ENCODE data around the gene SIN3B.

SIN3B gene

GRCh38 chr19:16853066-16853465 lies 23.9 kb downstream of the SIN3B start:
- Mint-ChIP-seq H3K36me3 (ENCODE audit: low read depth) (peaks cover 71% of the 10 kb centered on the region), H3K4me1 (no peaks in the 10 kb centered on the region), H3K4me3 (no peak overlapping the region), H3K27ac (no peak overlapping the region), H3K9me3 (no peaks in the 10 kb centered on the region), H3K27me3 (ENCODE audit: low read depth) (no peaks in the 10 kb centered on the region)
- no peak for TF ChIP-seq CTCF (IDR thresholded peaks at IDR 0.05; ENCODE audit: unreplicated experiment in 3 of 3)

GRCh38 chr19:16856091-16856490 lies 26.9 kb downstream of the SIN3B start:
- no peak for TF ChIP-seq CTCF (IDR thresholded peaks at IDR 0.05; ENCODE audit: unreplicated experiment in 3 of 3)
- no peak overlapping the region for H3K4me3 Mint-ChIP-seq
- no peaks in the 10 kb centered on the region for H3K4me1 Mint-ChIP-seq

GRCh38 chr19:16859626-16860025 lies 30.4 kb downstream of the SIN3B start:
- H3K4me3 Mint-ChIP-seq, result no peak overlapping the region
- no peaks in the 10 kb centered on the region for H3K27me3 Mint-ChIP-seq (ENCODE audit: low read depth)
- no peak overlapping the region for H3K27ac Mint-ChIP-seq
- H3K4me1 Mint-ChIP-seq, result no peaks in the 10 kb centered on the region
- no peaks in the 10 kb centered on the region for H3K9me3 Mint-ChIP-seq
- no peak for TF ChIP-seq CTCF (IDR thresholded peaks at IDR 0.05; ENCODE audit: unreplicated experiment in 3 of 3)
- peaks cover 56% of the 10 kb centered on the region for H3K36me3 Mint-ChIP-seq (ENCODE audit: low read depth)

More at GRCh38 chr19:16856091-16856490, 26.9 kb downstream of the SIN3B start:
- H3K27me3 Mint-ChIP-seq (ENCODE audit: low read depth), result no peaks in the 10 kb centered on the region
- H3K27ac Mint-ChIP-seq, result no peak overlapping the region
- H3K9me3 Mint-ChIP-seq, result no peaks in the 10 kb centered on the region
- H3K36me3 Mint-ChIP-seq (ENCODE audit: low read depth), result peaks cover 65% of the 10 kb centered on the region

GRCh38 chr19:16860118-16860517 lies 30.9 kb downstream of the SIN3B start:
- Mint-ChIP-seq H3K27ac (no peak overlapping the region), H3K4me1 (no peaks in the 10 kb centered on the region), H3K27me3 (ENCODE audit: low read depth) (no peaks in the 10 kb centered on the region), H3K36me3 (ENCODE audit: low read depth) (peaks cover 52% of the 10 kb centered on the region), H3K4me3 (no peak overlapping the region), H3K9me3 (no peaks in the 10 kb centered on the region)
- no peak for TF ChIP-seq CTCF (IDR thresholded peaks at IDR 0.05; ENCODE audit: unreplicated experiment in 3 of 3)

GRCh38 chr19:16861011-16861410 lies 31.8 kb downstream of the SIN3B start:
- Mint-ChIP-seq H3K4me1 (no peaks in the 10 kb centered on the region), H3K4me3 (no peak overlapping the region), H3K27me3 (ENCODE audit: low read depth) (no peaks in the 10 kb centered on the region), H3K36me3 (ENCODE audit: low read depth) (peaks cover 57% of the 10 kb centered on the region), H3K27ac (no peak overlapping the region), H3K9me3 (no peaks in the 10 kb centered on the region)
- TF ChIP-seq CTCF (IDR thresholded peaks at IDR 0.05; ENCODE audit: unreplicated experiment in 3 of 3), result no peak

- H3K9me3 Mint-ChIP-seq, result no peaks in the 10 kb centered on the region
- H3K27me3 Mint-ChIP-seq (ENCODE audit: low read depth), result no peaks in the 10 kb centered on the region
- H3K4me3 Mint-ChIP-seq, result no peak overlapping the region
- TF ChIP-seq CTCF (IDR thresholded peaks at IDR 0.05; ENCODE audit: unreplicated experiment in 3 of 3), result no peak
- no peak overlapping the region for H3K27ac Mint-ChIP-seq
- no peaks in the 10 kb centered on the region for H3K4me1 Mint-ChIP-seq
- H3K36me3 Mint-ChIP-seq (ENCODE audit: low read depth), result peaks cover 54% of the 10 kb centered on the region
These were observed 32.6 kb downstream of the SIN3B start for GRCh38 chr19:16861834-16862233.
